Urinary bladder (tissue), 4 donors: ENCODE measurements around the gene SLC25A26. TPM values are rescaled to one million over a fixed set of nuclear protein-coding genes. Genes with fewer than 3 reads are reported as not detected.
A peak's percentile ranks its signal among the peaks of the same experiment; 100 is the strongest.

Experiments
- DNase-seq: peaks from one replicate; pipeline ENCODE4 v3.0.0-alpha.2; 2015; ENCODE audit errors: extremely low spot score
- H3K27ac ChIP-seq: one replicate; pipeline ENCODE4 v1.5.1; 2013; ENCODE audit warnings: low read depth, mild to moderate bottlenecking, moderate library complexity
- H3K36me3 ChIP-seq: one replicate; pipeline ENCODE4 v1.6.1; 2013; ENCODE audit warnings: mild to moderate bottlenecking, moderate library complexity; ENCODE audit not compliant: insufficient read depth
- H3K4me1 ChIP-seq: one replicate; pipeline ENCODE4 v1.6.1; 2013; ENCODE audit warnings: mild to moderate bottlenecking, moderate library complexity; ENCODE audit not compliant: insufficient read depth
- H3K4me3 ChIP-seq: one replicate; pipeline ENCODE4 v1.5.1; 2013; ENCODE audit warnings: low read depth, low read length
- WGBS: extraction: QIAGEN DNeasy Blood & Tissue Kit; methylation state at CpG from one replicate; pipeline ENCODE4 v1.1.7; 2013; 5-methylcytosine and 5-hydroxymethylcytosine counted together
- polyA plus RNA-seq: library from polyadenylated mRNA; stranded (reverse); fragments of 200-250 nt; gene quantifications from one replicate; pipeline ENCODE4 v1.2.3, GENCODE V29; 2013
- total RNA-seq: library from RNA; depleted of rRNA; stranded (reverse); fragments of >200 nt; gene quantifications from one replicate; pipeline ENCODE4 v1.2.3, GENCODE V29; 2014
- donor health status: healthy with polysubstance abuse.
- donor health status: healthy.

The SLC25A26 gene
- total RNA-seq, result 21.6 TPM
- polyA plus RNA-seq, result 19.1 TPM

- under 1% methylated on average over 56 of the region's 56 CpGs for WGBS
- Histone ChIP-seq H3K4me1 (no peaks in the 10 kb centered on the region), H3K36me3 (no peaks in the 10 kb centered on the region), H3K4me3 (peak within 1 kb of the TSS; percentile 74), H3K27ac (peak within 1 kb of the TSS; percentile 68)
- DNase-seq, result peak; percentile 93
Measured at GRCh38 chr3:66220602-66221377, at the start of gene SLC25A26. Gene SLC25A26, plus strand, starts transcription at chr3:66221001. Its CDS starts 94 bp downstream, at chr3:66221095.

- Histone ChIP-seq H3K27ac (no peak overlapping the region), H3K4me1 (no peaks in the 10 kb centered on the region), H3K36me3 (no peaks in the 10 kb centered on the region), H3K4me3 (no peak overlapping the region)
- no peak for DNase-seq
- WGBS, result 91% methylated on average over 1 of the region's 1 CpG
Measured at GRCh38 chr3:66172394-66172793, 48.4 kb upstream of the SLC25A26 start.

GRCh38 chr3:66177026-66177425, 43.8 kb upstream of the SLC25A26 start:
- no peak for DNase-seq
- Histone ChIP-seq H3K36me3 (no peaks in the 10 kb centered on the region), H3K27ac (no peak overlapping the region), H3K4me3 (no peak overlapping the region), H3K4me1 (no peaks in the 10 kb centered on the region)
- 73% methylated on average over 1 of the region's 1 CpG for WGBS

GRCh38 chr3:66178206-66178605, 42.6 kb upstream of the SLC25A26 start:
- no peaks in the 10 kb centered on the region for H3K4me1 ChIP-seq
- 80% methylated on average over 6 of the region's 6 CpGs for WGBS
- no peak overlapping the region for H3K27ac ChIP-seq
- no peak overlapping the region for H3K4me3 ChIP-seq
- no peaks in the 10 kb centered on the region for H3K36me3 ChIP-seq
- no peak for DNase-seq

- Histone ChIP-seq H3K36me3 (no peaks in the 10 kb centered on the region), H3K4me1 (no peaks in the 10 kb centered on the region), H3K4me3 (no peak overlapping the region), H3K27ac (no peak overlapping the region)
- WGBS, result 86% methylated on average over 2 of the region's 2 CpGs
- no peak for DNase-seq
Measured at GRCh38 chr3:66179793-66180192, 41.0 kb upstream of the SLC25A26 start.

- H3K4me3 ChIP-seq, result no peak overlapping the region
- H3K36me3 ChIP-seq, result no peaks in the 10 kb centered on the region
- WGBS, result 61% methylated on average over 6 of the region's 6 CpGs
- H3K4me1 ChIP-seq, result no peaks in the 10 kb centered on the region
- no peak overlapping the region for H3K27ac ChIP-seq
- no peak for DNase-seq
Measured at GRCh38 chr3:66181764-66182163, 39.0 kb upstream of the SLC25A26 start.

GRCh38 chr3:66182246-66182645, 38.6 kb upstream of the SLC25A26 start:
- no peak overlapping the region for H3K27ac ChIP-seq
- DNase-seq, result no peak
- H3K36me3 ChIP-seq, result no peaks in the 10 kb centered on the region
- no peak overlapping the region for H3K4me3 ChIP-seq
- no peaks in the 10 kb centered on the region for H3K4me1 ChIP-seq
- 78% methylated on average over 6 of the region's 6 CpGs for WGBS

- H3K27ac ChIP-seq, result no peak overlapping the region
- no peak for DNase-seq
- no peaks in the 10 kb centered on the region for H3K36me3 ChIP-seq
- H3K4me3 ChIP-seq, result no peak overlapping the region
- no peaks in the 10 kb centered on the region for H3K4me1 ChIP-seq
Measured at GRCh38 chr3:66186545-66186944, 34.3 kb upstream of the SLC25A26 start.

GRCh38 chr3:66195347-66195783, 25.4 kb upstream of the SLC25A26 start:
- Histone ChIP-seq H3K4me1 (no peaks in the 10 kb centered on the region), H3K36me3 (no peaks in the 10 kb centered on the region), H3K4me3 (no peak overlapping the region), H3K27ac (no peak overlapping the region)
- peak; percentile 37 for DNase-seq
- WGBS, result 10% methylated on average over 21 of the region's 21 CpGs

GRCh38 chr3:66196633-66197032, 24.2 kb upstream of the SLC25A26 start:
- no peak for DNase-seq
- Histone ChIP-seq H3K27ac (no peak overlapping the region), H3K36me3 (no peaks in the 10 kb centered on the region), H3K4me1 (no peaks in the 10 kb centered on the region), H3K4me3 (no peak overlapping the region)

GRCh38 chr3:66198437-66199088, 22.2 kb upstream of the SLC25A26 start:
- Histone ChIP-seq H3K27ac (no peak overlapping the region), H3K4me1 (no peaks in the 10 kb centered on the region), H3K4me3 (no peak overlapping the region), H3K36me3 (no peaks in the 10 kb centered on the region)
- 88% methylated on average over 7 of the region's 7 CpGs for WGBS
- DNase-seq, result no peak

- no peak for DNase-seq
- 89% methylated on average over 1 of the region's 1 CpG for WGBS
- Histone ChIP-seq H3K4me1 (no peaks in the 10 kb centered on the region), H3K27ac (no peak overlapping the region), H3K4me3 (no peak overlapping the region), H3K36me3 (no peaks in the 10 kb centered on the region)
Measured at GRCh38 chr3:66199089-66199473, 21.7 kb upstream of the SLC25A26 start.

GRCh38 chr3:66200147-66200546, 20.7 kb upstream of the SLC25A26 start:
- Histone ChIP-seq H3K27ac (no peak overlapping the region), H3K4me1 (no peaks in the 10 kb centered on the region), H3K36me3 (no peaks in the 10 kb centered on the region), H3K4me3 (no peak overlapping the region)
- no peak for DNase-seq
- WGBS, result 28% methylated on average over 3 of the region's 3 CpGs

GRCh38 chr3:66200786-66201185, 20.0 kb upstream of the SLC25A26 start:
- H3K4me3 ChIP-seq, result no peak overlapping the region
- no peak overlapping the region for H3K27ac ChIP-seq
- 70% methylated on average over 2 of the region's 2 CpGs for WGBS
- H3K36me3 ChIP-seq, result no peaks in the 10 kb centered on the region
- DNase-seq, result no peak
- no peaks in the 10 kb centered on the region for H3K4me1 ChIP-seq
